GM21367 (cell line): ENCODE results near the gene PTPRU.

Source experiments
- ATAC-seq: cut with Tn5 transposase; IDR thresholded peaks from one replicate; pipeline ENCODE4 v1.9.1; 2021; ENCODE audit not compliant: unreplicated experiment

The PTPRU gene

GRCh38 chr1:29235955-29236711 lies at the start of gene PTPRU:
PTPRU (plus strand) TSS chr1:29236522; CDS start chr1:29236645, 123 bp downstream.
- peak; percentile 65 for ATAC-seq

- no peak for ATAC-seq
Observed at GRCh38 chr1:29186707-29187106, 49.6 kb upstream of the PTPRU start.

GRCh38 chr1:29190718-29191117 lies 45.6 kb upstream of the PTPRU start:
- no peak for ATAC-seq

- no peak for ATAC-seq
Observed at GRCh38 chr1:29193879-29194455, 42.4 kb upstream of the PTPRU start.

GRCh38 chr1:29195881-29196291 lies 40.4 kb upstream of the PTPRU start:
- no peak for ATAC-seq

GRCh38 chr1:29196863-29197589 lies 39.3 kb upstream of the PTPRU start:
- ATAC-seq, result no peak

- no peak for ATAC-seq
Observed at GRCh38 chr1:29197590-29197924, 38.8 kb upstream of the PTPRU start.

GRCh38 chr1:29197993-29198392 lies 38.3 kb upstream of the PTPRU start:
- ATAC-seq, result no peak

GRCh38 chr1:29200906-29201594 lies 35.3 kb upstream of the PTPRU start:
- no peak for ATAC-seq

- no peak for ATAC-seq
Observed at GRCh38 chr1:29201595-29202051, 34.7 kb upstream of the PTPRU start.

- ATAC-seq, result no peak
Observed at GRCh38 chr1:29202053-29202452, 34.3 kb upstream of the PTPRU start.

GRCh38 chr1:29202584-29203340 lies 33.6 kb upstream of the PTPRU start:
- no peak for ATAC-seq

- ATAC-seq, result no peak
Observed at GRCh38 chr1:29208442-29208841, 27.9 kb upstream of the PTPRU start.

- ATAC-seq, result no peak
Observed at GRCh38 chr1:29209173-29209572, 27.1 kb upstream of the PTPRU start.

GRCh38 chr1:29210278-29211085 lies 25.8 kb upstream of the PTPRU start:
- no peak for ATAC-seq

GRCh38 chr1:29211086-29212030 lies 25.0 kb upstream of the PTPRU start:
- ATAC-seq, result no peak

GRCh38 chr1:29213055-29213454 lies 23.3 kb upstream of the PTPRU start:
- no peak for ATAC-seq

GRCh38 chr1:29217633-29218032 lies 18.7 kb upstream of the PTPRU start:
- no peak for ATAC-seq

- ATAC-seq, result no peak
Observed at GRCh38 chr1:29218223-29218622, 18.1 kb upstream of the PTPRU start.
